ENCODE measurements around the gene RXFP1.

The RXFP1 gene

DNA sequence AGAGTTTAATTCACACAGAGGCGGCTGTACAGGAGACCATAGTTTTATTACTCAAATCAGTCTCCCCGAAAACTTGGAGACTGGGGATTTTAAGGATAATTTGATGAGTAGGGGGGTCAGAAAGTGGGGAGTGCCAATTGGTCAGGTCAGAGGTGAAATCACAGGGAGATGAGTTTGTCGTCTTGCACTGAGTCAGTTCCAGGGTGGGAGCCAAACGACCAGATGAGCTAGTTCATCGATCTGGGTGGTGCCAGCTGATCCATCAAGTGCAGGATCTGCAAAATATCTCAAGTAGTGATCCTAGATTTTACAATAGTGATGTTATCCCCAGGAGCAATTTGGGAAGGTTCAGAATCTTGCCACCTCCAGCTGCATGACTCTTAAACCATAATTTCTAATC lies 154.4 kb downstream of the RXFP1 start:
- no peak for DNase-seq

DNA sequence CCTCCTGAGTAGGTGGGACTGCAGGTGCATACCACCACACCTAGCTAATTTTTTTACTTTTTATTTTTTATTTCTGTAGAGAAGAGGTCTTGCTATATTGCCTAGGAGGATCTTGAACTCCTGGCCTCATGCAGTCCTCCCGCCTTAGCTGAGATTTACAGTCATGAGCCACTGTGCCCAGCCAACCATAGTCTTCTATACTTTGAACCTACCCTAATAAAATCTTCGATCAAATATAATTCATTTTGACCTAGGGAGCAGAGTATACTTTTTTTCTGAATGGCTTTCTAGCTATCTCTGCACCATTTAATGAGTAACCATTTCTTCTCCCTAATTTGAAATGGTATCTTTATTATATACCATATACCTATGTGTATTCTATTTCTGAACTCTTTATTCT lies 157.1 kb downstream of the RXFP1 start:
- no peak for DNase-seq

DNA sequence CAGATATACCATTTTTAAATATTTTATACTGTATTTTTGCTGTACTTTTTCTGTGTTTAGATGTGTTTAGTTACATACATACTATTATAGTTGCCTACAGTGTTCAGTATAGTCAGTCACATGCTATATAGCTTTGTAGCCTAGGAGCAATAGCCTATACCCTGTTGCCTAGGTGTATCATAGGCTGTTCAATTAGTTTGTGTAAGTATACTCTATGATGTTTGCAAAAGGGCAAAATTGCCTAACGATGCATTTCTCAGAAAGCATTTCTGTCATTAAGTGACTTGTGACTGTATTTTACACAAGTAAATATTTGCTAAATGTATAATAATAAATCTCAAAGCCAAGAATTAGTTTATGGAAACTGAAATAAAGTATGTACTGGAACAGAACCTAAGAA lies 159.9 kb downstream of the RXFP1 start:
- no peak for DNase-seq

DNA sequence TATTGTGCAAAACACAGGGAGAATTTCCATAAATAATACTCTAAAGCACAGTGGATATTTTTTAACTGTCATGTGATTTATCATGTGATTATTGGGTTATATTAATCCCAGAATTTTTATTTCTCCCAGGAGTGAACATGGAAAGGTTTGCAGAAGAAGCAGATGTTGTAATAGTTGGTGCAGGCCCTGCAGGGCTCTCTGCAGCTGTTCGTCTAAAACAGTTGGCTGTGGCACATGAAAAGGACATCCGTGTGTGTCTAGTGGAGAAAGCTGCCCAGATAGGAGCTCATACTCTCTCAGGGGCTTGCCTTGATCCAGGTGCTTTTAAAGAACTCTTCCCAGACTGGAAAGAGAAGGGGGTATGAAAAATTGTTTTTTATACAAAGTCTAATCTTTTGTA lies 160.4 kb downstream of the RXFP1 start:
- no peak for DNase-seq

DNA sequence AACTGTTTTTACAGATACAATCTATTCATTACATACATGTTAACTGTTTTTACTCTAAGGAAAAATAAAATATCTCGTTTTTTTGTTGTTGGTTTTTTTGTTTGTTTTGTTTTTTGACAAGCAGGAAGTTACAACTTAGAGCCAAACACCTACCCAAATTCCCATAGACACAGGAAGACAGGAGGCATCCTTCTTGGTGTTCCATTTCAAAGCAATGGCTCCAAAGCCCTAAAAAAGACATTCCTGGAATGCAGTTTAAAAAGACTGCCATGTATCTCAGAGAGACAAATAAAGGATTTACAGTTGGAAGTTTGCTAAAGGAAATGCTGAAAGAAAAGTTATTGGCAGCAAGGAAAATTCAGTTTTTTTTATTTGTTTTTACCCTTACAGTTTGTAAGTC lies 167.1 kb downstream of the RXFP1 start:
- DNase-seq, result no peak

Measured in activated CD4-positive, alpha-beta T cell treated with anti-CD3 and anti-CD28 coated beads, Interleukin-2, amount 50 U/mL, for 48 hours (primary cell).